ENCODE measurements around the gene BST1. TPM values are rescaled to one million over a fixed set of nuclear protein-coding genes. Genes with fewer than 3 reads are reported as not detected.

The BST1 gene, protein sequence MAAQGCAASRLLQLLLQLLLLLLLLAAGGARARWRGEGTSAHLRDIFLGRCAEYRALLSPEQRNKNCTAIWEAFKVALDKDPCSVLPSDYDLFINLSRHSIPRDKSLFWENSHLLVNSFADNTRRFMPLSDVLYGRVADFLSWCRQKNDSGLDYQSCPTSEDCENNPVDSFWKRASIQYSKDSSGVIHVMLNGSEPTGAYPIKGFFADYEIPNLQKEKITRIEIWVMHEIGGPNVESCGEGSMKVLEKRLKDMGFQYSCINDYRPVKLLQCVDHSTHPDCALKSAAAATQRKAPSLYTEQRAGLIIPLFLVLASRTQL
- 30.6 and 31.8 TPM in 2 replicates for total RNA-seq

DNA sequence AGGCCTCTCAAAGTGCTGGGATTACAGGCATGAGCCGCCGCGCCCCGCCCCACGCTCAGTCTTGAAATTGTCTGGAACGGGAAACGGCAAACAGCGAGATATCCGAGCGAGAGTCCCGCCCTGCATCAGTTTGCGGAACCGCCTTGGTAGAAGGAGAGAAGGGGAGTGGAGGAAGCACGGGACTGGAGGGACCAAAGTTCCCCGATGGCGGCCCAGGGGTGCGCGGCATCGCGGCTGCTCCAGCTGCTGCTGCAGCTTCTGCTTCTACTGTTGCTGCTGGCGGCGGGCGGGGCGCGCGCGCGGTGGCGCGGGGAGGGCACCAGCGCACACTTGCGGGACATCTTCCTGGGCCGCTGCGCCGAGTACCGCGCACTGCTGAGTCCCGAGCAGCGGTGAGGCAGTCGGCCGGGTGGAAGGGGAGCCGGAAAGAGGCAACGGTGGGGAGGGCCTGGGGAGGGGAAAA, at the start of gene BST1:
BST1 (plus strand) TSS at position 125 of the 463 bp plus-strand sequence; CDS start at position 205, 80 bp downstream.
- Histone ChIP-seq H3K4me2 (ENCODE audit: insufficient read depth, low read length) (peak within 1 kb of the TSS; percentile 86), H3K79me2 (ENCODE audit: insufficient read depth, low read length) (no peaks in the 10 kb centered on the region), H4K20me1 (ENCODE audit: insufficient read depth, low read length) (no peaks in the 10 kb centered on the region), H3K27me3 (ENCODE audit: insufficient read depth, low read length) (no peaks in the 10 kb centered on the region), H2AFZ (ENCODE audit: low read length) (peak within 1 kb of the TSS; percentile 93), H3K4me1 (ENCODE audit: insufficient read depth, low read length) (peaks cover 6% of the 10 kb centered on the region), H3K9me3 (ENCODE audit: low read depth, low read length) (no peaks in the 10 kb centered on the region), H3K36me3 (ENCODE audit: insufficient read depth, low read length) (no peaks in the 10 kb centered on the region), H3K27ac (ENCODE audit: low read depth, low read length) (no peak within 1 kb of the TSS), H3K4me3 (ENCODE audit: insufficient read depth, low read length) (peak within 1 kb of the TSS; percentile 78)
- peak; percentile 90 for DNase-seq (ENCODE audit: insufficient read length, low spot score, missing footprints)
- TF ChIP-seq, protein P1, sequence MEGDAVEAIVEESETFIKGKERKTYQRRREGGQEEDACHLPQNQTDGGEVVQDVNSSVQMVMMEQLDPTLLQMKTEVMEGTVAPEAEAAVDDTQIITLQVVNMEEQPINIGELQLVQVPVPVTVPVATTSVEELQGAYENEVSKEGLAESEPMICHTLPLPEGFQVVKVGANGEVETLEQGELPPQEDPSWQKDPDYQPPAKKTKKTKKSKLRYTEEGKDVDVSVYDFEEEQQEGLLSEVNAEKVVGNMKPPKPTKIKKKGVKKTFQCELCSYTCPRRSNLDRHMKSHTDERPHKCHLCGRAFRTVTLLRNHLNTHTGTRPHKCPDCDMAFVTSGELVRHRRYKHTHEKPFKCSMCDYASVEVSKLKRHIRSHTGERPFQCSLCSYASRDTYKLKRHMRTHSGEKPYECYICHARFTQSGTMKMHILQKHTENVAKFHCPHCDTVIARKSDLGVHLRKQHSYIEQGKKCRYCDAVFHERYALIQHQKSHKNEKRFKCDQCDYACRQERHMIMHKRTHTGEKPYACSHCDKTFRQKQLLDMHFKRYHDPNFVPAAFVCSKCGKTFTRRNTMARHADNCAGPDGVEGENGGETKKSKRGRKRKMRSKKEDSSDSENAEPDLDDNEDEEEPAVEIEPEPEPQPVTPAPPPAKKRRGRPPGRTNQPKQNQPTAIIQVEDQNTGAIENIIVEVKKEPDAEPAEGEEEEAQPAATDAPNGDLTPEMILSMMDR (IDR thresholded peaks at IDR 0.05; ENCODE audit: extremely low read depth, low read depth, low read length), result no peak

DNA sequence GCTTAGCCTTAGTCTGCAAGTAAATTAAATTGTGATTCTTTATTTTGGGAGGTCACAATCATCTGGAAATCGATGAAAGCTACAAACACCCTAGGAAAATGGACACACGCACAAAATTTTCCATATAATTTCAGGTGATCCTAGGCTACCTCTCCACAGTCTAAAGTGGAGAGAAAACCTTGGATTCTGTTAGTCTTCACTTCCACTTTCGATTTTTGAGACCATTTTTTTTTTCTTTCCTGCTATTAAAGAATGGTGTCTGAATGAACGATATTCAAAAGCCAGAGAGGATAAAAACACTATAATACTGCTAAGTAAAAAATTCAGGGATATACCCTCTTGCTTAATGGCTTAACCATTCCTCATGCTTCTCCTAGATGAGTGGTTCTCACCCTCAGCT, 49.4 kb upstream of the BST1 start:
- H3K79me2 ChIP-seq (ENCODE audit: insufficient read depth, low read length), result peaks cover 67% of the 10 kb centered on the region
- peaks cover 19% of the 10 kb centered on the region for H4K20me1 ChIP-seq (ENCODE audit: insufficient read depth, low read length)
- TF ChIP-seq, protein P1 (IDR thresholded peaks at IDR 0.05; ENCODE audit: extremely low read depth, low read depth, low read length), result no peak
- peak overlapping the region; percentile 94 for H3K4me2 ChIP-seq (ENCODE audit: insufficient read depth, low read length)
- H3K4me3 ChIP-seq (ENCODE audit: insufficient read depth, low read length), result peak overlapping the region; percentile 85
- no peaks in the 10 kb centered on the region for H3K36me3 ChIP-seq (ENCODE audit: insufficient read depth, low read length)
- peaks cover 50% of the 10 kb centered on the region for H3K4me1 ChIP-seq (ENCODE audit: insufficient read depth, low read length)
- H2AFZ ChIP-seq (ENCODE audit: low read length), result no peak overlapping the region
- no peaks in the 10 kb centered on the region for H3K27me3 ChIP-seq (ENCODE audit: insufficient read depth, low read length)
- H3K9me3 ChIP-seq (ENCODE audit: low read depth, low read length), result no peaks in the 10 kb centered on the region
- DNase-seq (ENCODE audit: insufficient read length, low spot score, missing footprints), result no peak
- H3K27ac ChIP-seq (ENCODE audit: low read depth, low read length), result peak overlapping the region; percentile 97

DNA sequence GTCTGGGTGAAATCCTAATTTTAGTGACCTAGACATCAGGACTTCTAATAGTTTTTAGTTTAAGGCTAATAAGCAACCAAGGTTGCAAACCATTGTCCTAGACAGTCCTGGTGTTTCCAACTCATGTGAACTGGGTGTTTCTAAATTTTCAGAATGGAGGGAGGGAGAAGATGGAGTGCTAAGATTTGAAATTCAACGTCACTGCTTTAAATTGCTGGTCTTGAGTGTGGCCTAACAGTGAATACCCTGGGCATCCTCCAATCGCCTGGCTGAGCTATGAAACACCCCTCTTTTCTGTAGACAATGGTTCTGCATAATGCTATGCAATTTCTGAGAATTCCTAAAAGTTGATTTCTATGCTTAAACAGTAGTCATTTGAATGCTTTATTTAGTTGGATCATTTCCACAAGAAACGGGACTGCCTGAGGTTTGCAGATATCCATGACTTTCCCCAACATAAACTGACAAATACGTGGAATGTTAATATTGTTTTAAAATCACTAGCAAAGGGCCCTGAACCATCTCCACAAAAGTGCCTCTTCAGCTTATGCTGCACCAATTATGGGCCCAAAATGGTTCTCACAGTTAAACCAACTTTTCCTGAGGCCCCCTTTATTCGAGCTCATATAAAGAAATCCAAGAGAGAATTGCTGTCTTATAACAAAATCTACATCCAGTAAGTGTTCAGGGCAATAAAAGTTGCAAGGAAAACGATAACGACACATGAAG, 48.8 kb upstream of the BST1 start:
- no peaks in the 10 kb centered on the region for H3K27me3 ChIP-seq (ENCODE audit: insufficient read depth, low read length)
- peaks cover 61% of the 10 kb centered on the region for H3K79me2 ChIP-seq (ENCODE audit: insufficient read depth, low read length)
- H3K27ac ChIP-seq (ENCODE audit: low read depth, low read length), result peak overlapping the region; percentile 97
- H3K4me1 ChIP-seq (ENCODE audit: insufficient read depth, low read length), result peaks cover 50% of the 10 kb centered on the region
- peaks cover 19% of the 10 kb centered on the region for H4K20me1 ChIP-seq (ENCODE audit: insufficient read depth, low read length)
- H2AFZ ChIP-seq (ENCODE audit: low read length), result peak overlapping the region; percentile 30
- H3K36me3 ChIP-seq (ENCODE audit: insufficient read depth, low read length), result no peaks in the 10 kb centered on the region
- H3K4me3 ChIP-seq (ENCODE audit: insufficient read depth, low read length), result peak overlapping the region; percentile 85
- H3K4me2 ChIP-seq (ENCODE audit: insufficient read depth, low read length), result peak overlapping the region; percentile 94
- TF ChIP-seq, protein P1 (IDR thresholded peaks at IDR 0.05; ENCODE audit: extremely low read depth, low read depth, low read length), result no peak
- no peaks in the 10 kb centered on the region for H3K9me3 ChIP-seq (ENCODE audit: low read depth, low read length)
- no peak for DNase-seq (ENCODE audit: insufficient read length, low spot score, missing footprints)

Measured in osteoblast (primary cell).